HG03097 (cell line): Measurements from ENCODE around the gene MAP3K6.

Experiments
- ATAC-seq: cut with Tn5 transposase; IDR thresholded peaks from one replicate; pipeline ENCODE4 v1.9.1; 2021; ENCODE audit not compliant: unreplicated experiment, low FRiP score

The MAP3K6 gene

DNA sequence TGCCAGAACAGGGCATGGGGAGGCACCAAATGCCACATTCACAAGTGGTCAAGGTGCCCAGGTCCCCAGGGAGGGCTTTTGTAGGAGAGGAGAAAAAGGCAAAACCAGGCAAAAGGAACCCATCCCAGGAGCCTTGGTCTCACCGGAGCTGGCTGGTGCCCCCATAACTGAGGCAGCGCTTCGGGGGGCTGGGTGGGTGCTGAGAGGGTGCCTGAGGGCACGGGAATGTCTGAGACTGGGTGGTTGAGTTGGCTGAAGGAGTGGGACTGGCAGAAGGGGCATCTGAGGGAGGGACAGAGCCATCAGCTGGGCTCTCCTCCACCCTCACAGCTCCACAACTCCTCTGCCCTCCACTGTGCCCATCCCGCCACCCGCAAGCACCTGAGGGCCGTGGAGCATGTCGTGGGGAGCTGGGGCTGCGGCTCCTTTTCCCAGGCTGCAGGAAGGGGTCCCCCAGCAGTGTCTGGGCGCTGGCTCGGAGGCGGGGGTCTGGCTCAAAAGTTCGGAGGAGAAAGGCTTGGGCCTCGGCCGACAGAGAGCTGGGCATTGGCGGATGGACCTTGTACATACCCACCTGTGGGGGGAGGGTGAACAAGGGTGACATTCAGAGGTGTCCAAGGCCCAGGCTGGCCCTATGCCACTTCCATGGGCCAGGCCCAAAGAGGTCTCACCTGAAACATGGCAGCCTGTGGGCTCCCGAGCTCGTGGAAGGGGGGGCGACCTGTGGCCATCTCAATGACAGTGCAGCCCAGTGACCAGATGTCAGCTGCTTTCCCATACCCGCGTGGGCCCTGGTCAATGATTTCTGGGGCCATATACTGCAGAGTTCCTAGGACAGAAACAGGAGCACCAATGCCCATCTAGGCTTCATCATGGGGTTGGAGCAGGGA is 8.5 kb downstream of the MAP3K6 start:
- ATAC-seq, result no peak

GRCh38 chr1:27357281-27358037 is 9.3 kb downstream of the MAP3K6 start:
- ATAC-seq, result no peak

- ATAC-seq, result no peak
These were observed 10.0 kb downstream of the MAP3K6 start for GRCh38 chr1:27356619-27357280.

DNA sequence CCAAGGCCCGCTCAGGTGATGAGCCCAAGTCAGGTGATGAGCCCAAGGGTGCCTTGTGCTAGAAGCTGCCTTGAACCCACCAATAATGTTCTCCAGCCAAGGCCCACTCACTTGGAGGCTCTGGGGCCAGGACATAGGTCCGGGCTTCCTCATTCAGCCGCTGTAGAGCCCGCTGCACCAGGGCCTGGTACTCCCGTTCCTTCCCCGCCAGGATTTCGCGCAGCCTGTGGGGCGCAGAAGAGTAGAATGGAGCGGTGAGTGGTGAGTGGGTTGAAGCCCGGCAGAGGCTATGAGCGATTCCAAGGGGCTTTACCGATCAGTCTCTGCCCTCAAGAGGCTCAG is 10.5 kb downstream of the MAP3K6 start:
- ATAC-seq, result no peak

GRCh38 chr1:27355683-27356082 is 11.1 kb downstream of the MAP3K6 start:
- no peak for ATAC-seq

DNA sequence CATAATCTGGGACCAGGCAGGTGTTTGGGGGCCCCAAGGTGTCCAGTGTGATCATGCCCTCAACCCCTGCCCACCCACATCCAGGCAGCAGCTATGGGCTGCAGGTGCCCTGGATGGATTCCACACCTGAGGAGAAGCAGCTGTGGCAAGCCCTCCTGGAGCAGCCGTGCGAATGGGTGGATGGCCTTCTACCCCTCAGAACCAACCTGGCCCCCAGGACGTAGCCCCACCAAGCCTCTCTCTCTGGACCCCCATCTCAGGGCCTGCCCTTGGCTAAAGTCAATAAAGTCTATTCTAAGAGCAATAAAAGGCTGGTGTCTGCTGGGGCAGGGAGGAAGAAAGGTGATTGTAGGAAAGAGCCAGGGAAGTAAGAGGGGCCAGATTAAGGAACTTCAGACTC is 13.1 kb downstream of the MAP3K6 start:
- no peak for ATAC-seq

DNA sequence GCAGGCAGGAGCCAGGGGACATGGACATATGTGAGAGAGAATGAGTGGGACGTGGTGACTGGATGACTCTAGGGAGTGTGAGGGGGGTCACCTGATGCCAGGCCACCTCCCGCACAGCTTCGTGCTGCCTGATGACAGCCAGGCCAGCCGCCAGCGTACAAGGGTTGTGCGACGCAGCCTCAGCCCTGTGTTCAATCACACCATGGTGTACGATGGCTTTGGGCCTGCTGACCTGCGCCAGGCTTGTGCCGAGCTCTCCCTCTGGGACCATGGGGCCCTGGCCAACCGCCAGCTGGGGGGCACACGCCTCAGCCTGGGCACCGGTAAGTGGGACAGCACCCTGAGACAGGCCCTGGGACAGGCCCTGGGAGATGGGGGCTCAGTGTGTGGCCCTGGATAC is 13.6 kb downstream of the MAP3K6 start:
- ATAC-seq, result no peak

DNA sequence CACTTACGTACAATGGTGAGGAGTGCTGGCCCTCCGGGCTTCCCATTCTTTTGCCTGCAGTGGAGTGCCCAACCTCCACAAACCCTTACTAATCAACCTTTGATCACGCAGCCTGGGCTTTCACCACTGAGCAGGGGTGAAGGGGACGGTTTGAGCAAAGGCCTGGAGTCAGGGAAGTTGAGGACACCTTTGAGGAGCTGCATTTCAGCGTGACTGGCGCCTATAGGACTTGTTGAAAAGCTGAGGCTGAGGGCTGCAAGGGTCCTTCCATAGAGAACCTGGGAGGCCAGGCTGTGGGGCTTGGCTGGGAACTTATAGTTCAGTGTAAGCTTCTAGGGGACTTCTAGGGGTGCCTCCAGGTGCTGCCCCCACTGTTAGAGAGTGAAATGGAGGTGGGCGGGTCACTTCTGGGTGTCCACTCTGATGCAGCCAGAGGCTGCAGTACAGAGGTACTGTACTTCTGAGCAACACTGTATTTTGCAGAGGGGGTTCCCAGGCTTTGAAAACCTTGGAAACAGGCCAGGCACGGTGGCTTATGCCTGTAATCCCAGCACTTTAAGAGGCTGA is 15.1 kb downstream of the MAP3K6 start:
- no peak for ATAC-seq

GRCh38 chr1:27350663-27351540 is 15.9 kb downstream of the MAP3K6 start:
- no peak for ATAC-seq

DNA sequence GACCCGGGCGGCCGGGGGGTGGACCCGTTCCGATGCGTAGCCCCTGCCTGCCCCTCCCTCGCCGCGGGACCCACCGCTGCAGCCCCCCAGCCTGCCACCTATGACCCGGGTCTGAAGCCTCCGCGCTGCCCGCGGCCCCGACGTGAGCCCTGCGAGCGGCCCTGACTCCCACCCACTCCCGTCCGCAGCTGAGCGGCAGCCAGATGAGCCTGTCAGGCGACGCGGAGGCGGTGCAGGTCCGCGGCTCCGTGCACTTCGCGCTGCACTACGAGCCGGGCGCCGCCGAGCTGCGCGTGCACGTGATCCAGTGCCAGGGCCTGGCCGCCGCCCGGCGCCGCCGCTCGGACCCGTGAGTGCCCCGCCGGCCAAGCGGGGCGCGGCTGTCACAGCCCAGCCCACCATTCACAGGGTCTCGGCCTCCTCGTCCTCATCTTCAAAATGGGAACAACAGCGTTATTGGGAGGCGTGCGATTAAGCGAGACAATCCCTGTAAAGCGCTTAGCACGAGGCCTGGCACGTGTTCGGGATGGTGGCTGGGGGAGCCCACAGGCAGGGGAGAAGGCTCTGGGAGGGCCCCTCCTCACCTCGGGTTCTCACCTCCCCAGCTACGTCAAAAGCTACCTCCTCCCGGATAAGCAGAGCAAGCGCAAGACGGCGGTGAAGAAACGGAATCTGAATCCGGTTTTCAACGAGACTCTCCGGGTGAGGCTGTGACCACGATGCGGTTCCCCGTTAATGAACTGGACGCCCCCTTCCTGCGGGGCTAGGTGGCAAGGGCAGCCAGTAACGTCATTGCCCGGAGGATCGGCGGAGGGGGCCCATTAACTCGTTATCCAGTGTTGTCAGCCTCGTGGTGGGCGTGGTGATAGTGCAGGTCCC is 16.7 kb downstream of the MAP3K6 start:
- ATAC-seq, result no peak

- ATAC-seq, result no peak
These were observed 17.6 kb downstream of the MAP3K6 start for GRCh38 chr1:27348861-27349783.

GRCh38 chr1:27346991-27347624 is 19.7 kb downstream of the MAP3K6 start:
- ATAC-seq, result no peak

GRCh38 chr1:27346357-27346756 is 20.4 kb downstream of the MAP3K6 start:
- no peak for ATAC-seq

GRCh38 chr1:27345272-27345671 is 21.5 kb downstream of the MAP3K6 start:
- ATAC-seq, result no peak

- ATAC-seq, result no peak
These were observed 23.1 kb downstream of the MAP3K6 start for GRCh38 chr1:27343639-27344025.

DNA sequence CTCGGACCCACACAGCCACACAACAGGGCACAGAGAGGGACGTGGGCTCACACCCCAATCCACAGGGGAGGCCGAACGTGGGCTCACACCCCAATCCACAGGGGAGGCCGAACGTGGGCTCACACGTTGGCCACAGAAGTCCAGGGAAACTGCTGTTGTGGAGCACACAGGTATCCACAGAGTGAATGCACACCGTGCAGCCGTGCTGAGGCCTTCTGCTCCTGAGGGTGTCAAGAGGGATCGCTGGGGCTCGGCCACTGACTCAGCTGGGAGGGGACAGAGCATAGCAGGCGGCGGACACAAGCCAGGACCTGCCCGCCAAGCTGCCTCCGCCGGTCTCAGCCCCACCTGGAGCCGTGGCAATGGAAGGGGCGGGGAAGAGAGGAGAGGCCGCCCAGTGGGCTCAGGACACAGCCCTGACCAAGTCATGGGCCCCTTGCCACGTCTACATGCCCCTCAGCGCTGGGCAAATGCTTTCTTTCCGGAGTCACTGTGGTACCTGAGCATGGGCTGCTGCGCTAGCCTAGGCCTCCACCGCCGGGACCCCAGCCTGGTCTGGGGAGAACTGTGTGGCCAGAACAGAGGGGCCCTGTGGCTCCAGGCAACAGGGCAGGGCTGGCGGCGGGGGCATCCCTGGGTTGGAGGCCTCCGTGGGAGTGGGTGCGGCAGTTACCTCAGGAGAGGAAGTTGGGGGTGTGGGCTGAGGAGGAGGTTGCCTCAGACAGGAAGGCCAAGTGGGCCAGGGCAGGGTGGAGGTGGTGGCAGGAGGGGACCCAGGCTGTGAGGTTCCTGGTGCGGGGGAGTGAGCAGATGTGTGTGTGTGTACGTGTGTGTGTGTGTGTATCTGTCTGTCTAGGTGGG is 23.8 kb downstream of the MAP3K6 start:
- ATAC-seq, result no peak

DNA sequence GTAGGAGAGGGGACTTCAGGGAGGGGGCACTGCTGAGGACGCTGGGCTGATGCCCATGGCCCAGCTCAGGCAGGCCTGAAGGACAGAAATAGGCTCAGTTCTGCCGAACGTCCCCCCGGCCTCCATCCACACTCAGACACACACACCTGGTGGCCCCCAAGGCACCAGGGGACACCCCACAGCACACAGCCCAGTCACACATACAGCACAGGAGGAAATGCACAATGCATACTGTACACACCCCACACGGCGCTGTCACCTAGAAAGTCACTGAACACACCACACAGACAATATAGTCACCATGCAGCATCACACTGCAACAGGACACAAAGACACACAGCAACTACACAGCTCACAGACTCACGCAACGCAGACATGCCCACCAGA is 24.4 kb downstream of the MAP3K6 start:
- ATAC-seq, result no peak
